ENCODE measurements around the gene BANF1.
A peak's percentile ranks its signal among the peaks of the same experiment; 100 is the strongest.

The BANF1 gene

GRCh38 chr11:65981972-65982823 lies 20.1 kb upstream of the BANF1 start:
- no peak overlapping the region for H3K4me3 ChIP-seq (ENCODE audit: low read depth, low read length)
- no peak for TF ChIP-seq MAX (IDR thresholded peaks at IDR 0.05; ENCODE audit: low read depth, low read length)
- no peak for TF ChIP-seq MYC (IDR thresholded peaks at IDR 0.05; ENCODE audit: low read depth, low read length)
- no peak for TF ChIP-seq POLR2A (IDR thresholded peaks at IDR 0.05; ENCODE audit: extremely low read depth, insufficient read length)
- TF ChIP-seq CTCF (IDR thresholded peaks at IDR 0.05; ENCODE audit: low read depth, low read length), result no peak
- no peak for DNase-seq (ENCODE audit: low read depth)

GRCh38 chr11:65982824-65983588 lies 19.3 kb upstream of the BANF1 start:
- no peak for TF ChIP-seq MYC (IDR thresholded peaks at IDR 0.05; ENCODE audit: low read depth, low read length)
- no peak for TF ChIP-seq CTCF (IDR thresholded peaks at IDR 0.05; ENCODE audit: low read depth, low read length)
- no peak for TF ChIP-seq POLR2A (IDR thresholded peaks at IDR 0.05; ENCODE audit: extremely low read depth, insufficient read length)
- H3K4me3 ChIP-seq (ENCODE audit: low read depth, low read length), result no peak overlapping the region
- DNase-seq (ENCODE audit: low read depth), result no peak

GRCh38 chr11:65983589-65983987 lies 18.7 kb upstream of the BANF1 start:
- TF ChIP-seq POLR2A (IDR thresholded peaks at IDR 0.05; ENCODE audit: extremely low read depth, insufficient read length), result no peak
- TF ChIP-seq CTCF (IDR thresholded peaks at IDR 0.05; ENCODE audit: low read depth, low read length), result no peak
- TF ChIP-seq MYC (IDR thresholded peaks at IDR 0.05; ENCODE audit: low read depth, low read length), result no peak
- no peak for TF ChIP-seq MAX (IDR thresholded peaks at IDR 0.05; ENCODE audit: low read depth, low read length)
- no peak for DNase-seq (ENCODE audit: low read depth)
- no peak overlapping the region for H3K4me3 ChIP-seq (ENCODE audit: low read depth, low read length)

- no peak for DNase-seq (ENCODE audit: low read depth)
- H3K4me3 ChIP-seq (ENCODE audit: low read depth, low read length), result no peak overlapping the region
- no peak for TF ChIP-seq MAX (IDR thresholded peaks at IDR 0.05; ENCODE audit: low read depth, low read length)
- no peak for TF ChIP-seq POLR2A (IDR thresholded peaks at IDR 0.05; ENCODE audit: extremely low read depth, insufficient read length)
- no peak for TF ChIP-seq MYC (IDR thresholded peaks at IDR 0.05; ENCODE audit: low read depth, low read length)
- TF ChIP-seq CTCF (IDR thresholded peaks at IDR 0.05; ENCODE audit: low read depth, low read length), result no peak
These were observed 15.0 kb upstream of the BANF1 start for GRCh38 chr11:65987336-65987735.

- no peak for TF ChIP-seq POLR2A (IDR thresholded peaks at IDR 0.05; ENCODE audit: extremely low read depth, insufficient read length)
- TF ChIP-seq CTCF (IDR thresholded peaks at IDR 0.05; ENCODE audit: low read depth, low read length), result peak; percentile 95
- peak; percentile 86 for TF ChIP-seq MYC (IDR thresholded peaks at IDR 0.05; ENCODE audit: low read depth, low read length)
- TF ChIP-seq MAX (IDR thresholded peaks at IDR 0.05; ENCODE audit: low read depth, low read length), result peak; percentile 89
- peak; percentile 96 for DNase-seq (ENCODE audit: low read depth)
- H3K4me3 ChIP-seq (ENCODE audit: low read depth, low read length), result no peak overlapping the region
These were observed 13.3 kb upstream of the BANF1 start for GRCh38 chr11:65988791-65989592.

Data from NB4 (cell line).